RWPE2 (cell line): Measurements from ENCODE around the gene ASB3.

Experiments used
- ATAC-seq: fragments of 200-7000 bp; cut with Tn5 transposase; 3 replicates; pipeline ENCODE4 v1.9.1; 2021; ENCODE audit warnings: low read depth
- DNase-seq: peaks from one replicate; pipeline ENCODE4 v3.0.0-alpha.2; 2020; ENCODE audit warnings: low spot score
- H3K27ac ChIP-seq: fragments of 450-650 bp; 2 replicates; pipeline ENCODE4 v1.5.1; 2017; ENCODE audit warnings: mild to moderate bottlenecking; ENCODE audit not compliant: poor library complexity, severe bottlenecking
- H3K27me3 ChIP-seq: fragments of 250-450 bp; sonication (Bioruptor Pico); 2 replicates; pipeline ENCODE4 v1.5.1; 2021; ENCODE audit warnings: mild to moderate bottlenecking, moderate library complexity; ENCODE audit not compliant: insufficient read depth, poor library complexity, severe bottlenecking
- H3K36me3 ChIP-seq: fragments of 250-450 bp; sonication (Bioruptor Pico); 2 replicates; pipeline ENCODE4 v1.5.1; 2020; ENCODE audit warnings: low read depth, mild to moderate bottlenecking, moderate library complexity
- H3K4me1 ChIP-seq: fragments of 250-450 bp; sonication (Bioruptor Pico); 2 replicates; pipeline ENCODE4 v1.5.1; 2021; ENCODE audit warnings: mild to moderate bottlenecking, moderate library complexity; ENCODE audit not compliant: insufficient read depth, poor library complexity, severe bottlenecking
- H3K4me3 ChIP-seq: fragments of 250-450 bp; sonication (Bioruptor Pico); 2 replicates; pipeline ENCODE4 v1.5.1; 2021; ENCODE audit warnings: mild to moderate bottlenecking, moderate library complexity; ENCODE audit not compliant: severe bottlenecking
- H3K9me3 ChIP-seq: fragments of 250-450 bp; sonication (Bioruptor Pico); 2 replicates; pipeline ENCODE4 v1.5.1; 2021; ENCODE audit warnings: mild to moderate bottlenecking, moderate library complexity; ENCODE audit not compliant: severe bottlenecking
- TF ChIP-seq, protein P1 (sequence below): fragments of 450-650 bp; IDR thresholded peaks from one replicate; pipeline ENCODE4 v1.5.1; 2017; ENCODE audit warnings: mild to moderate bottlenecking, moderate library complexity; ENCODE audit not compliant: poor library complexity, severe bottlenecking

The ASB3 gene

DNA sequence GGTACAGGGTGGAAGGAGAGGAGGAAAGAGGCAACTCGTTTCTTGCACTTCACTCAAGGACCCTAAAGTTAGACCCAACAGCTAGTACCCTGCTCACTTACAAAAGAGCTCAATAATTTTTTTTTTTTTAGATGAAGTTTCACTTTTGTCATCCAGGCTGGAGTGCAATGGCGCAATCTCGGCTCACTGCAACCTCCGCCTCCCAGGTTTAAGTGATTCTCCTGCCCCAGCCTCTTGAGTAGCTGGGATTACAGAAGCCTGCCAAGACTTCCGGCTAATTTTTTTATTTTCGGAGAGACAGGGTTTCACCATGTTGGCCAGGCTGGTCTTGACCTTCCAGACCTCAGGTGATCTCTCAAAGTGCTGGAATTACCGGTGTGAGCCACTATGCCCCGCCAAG lies 4.1 kb downstream of the ASB3 start:
- TF ChIP-seq, protein P1, sequence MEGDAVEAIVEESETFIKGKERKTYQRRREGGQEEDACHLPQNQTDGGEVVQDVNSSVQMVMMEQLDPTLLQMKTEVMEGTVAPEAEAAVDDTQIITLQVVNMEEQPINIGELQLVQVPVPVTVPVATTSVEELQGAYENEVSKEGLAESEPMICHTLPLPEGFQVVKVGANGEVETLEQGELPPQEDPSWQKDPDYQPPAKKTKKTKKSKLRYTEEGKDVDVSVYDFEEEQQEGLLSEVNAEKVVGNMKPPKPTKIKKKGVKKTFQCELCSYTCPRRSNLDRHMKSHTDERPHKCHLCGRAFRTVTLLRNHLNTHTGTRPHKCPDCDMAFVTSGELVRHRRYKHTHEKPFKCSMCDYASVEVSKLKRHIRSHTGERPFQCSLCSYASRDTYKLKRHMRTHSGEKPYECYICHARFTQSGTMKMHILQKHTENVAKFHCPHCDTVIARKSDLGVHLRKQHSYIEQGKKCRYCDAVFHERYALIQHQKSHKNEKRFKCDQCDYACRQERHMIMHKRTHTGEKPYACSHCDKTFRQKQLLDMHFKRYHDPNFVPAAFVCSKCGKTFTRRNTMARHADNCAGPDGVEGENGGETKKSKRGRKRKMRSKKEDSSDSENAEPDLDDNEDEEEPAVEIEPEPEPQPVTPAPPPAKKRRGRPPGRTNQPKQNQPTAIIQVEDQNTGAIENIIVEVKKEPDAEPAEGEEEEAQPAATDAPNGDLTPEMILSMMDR: no peak
- ATAC-seq (no peak), DNase-seq (no peak)
- Histone ChIP-seq H3K4me3 (no peak overlapping the region), H3K4me1 (peaks cover 15% of the 10 kb centered on the region), H3K36me3 (peaks cover 19% of the 10 kb centered on the region), H3K9me3 (no peaks in the 10 kb centered on the region), H3K27me3 (no peaks in the 10 kb centered on the region), H3K27ac (no peak overlapping the region)

- Histone ChIP-seq H3K27ac (no peak overlapping the region), H3K27me3 (no peaks in the 10 kb centered on the region), H3K4me1 (peaks cover 9% of the 10 kb centered on the region), H3K36me3 (peaks cover 26% of the 10 kb centered on the region), H3K4me3 (no peak overlapping the region), H3K9me3 (no peaks in the 10 kb centered on the region)
- no peak for ATAC-seq
- no peak for DNase-seq
- TF ChIP-seq, protein P1: no peak
Observed at GRCh38 chr2:53780056-53780455, 6.7 kb downstream of the ASB3 start.

- DNase-seq (no peak), ATAC-seq (no peak)
- TF ChIP-seq, protein P1: no peak
- Histone ChIP-seq H3K4me1 (no peaks in the 10 kb centered on the region), H3K4me3 (no peak overlapping the region), H3K9me3 (no peaks in the 10 kb centered on the region), H3K27me3 (no peaks in the 10 kb centered on the region), H3K27ac (no peak overlapping the region), H3K36me3 (peaks cover 37% of the 10 kb centered on the region)
Observed at GRCh38 chr2:53778536-53779162, 8.1 kb downstream of the ASB3 start.

DNA sequence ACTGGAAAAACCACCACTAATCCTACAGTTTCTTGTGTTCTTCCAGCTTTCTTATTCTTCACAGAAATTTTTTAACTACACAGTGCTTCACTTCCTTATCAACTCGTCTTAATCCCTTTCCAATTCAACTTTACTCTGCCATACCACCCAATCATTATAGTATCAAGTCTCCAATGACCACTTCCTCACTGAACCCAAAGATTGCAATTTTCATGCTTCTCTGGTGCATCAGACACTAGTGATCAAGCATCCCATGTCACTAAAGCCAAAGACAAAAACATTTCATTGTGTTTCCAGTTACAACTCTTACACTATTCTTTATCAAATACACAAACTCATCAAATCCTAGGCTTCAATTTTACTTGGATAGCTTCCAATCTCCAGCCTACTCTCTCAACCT lies 9.6 kb downstream of the ASB3 start:
- H3K4me1 ChIP-seq: no peaks in the 10 kb centered on the region
- H3K27me3 ChIP-seq: no peaks in the 10 kb centered on the region
- no peak overlapping the region for H3K4me3 ChIP-seq
- DNase-seq (no peak), ATAC-seq (no peak)
- no peak overlapping the region for H3K27ac ChIP-seq
- H3K36me3 ChIP-seq: peaks cover 43% of the 10 kb centered on the region
- H3K9me3 ChIP-seq: no peaks in the 10 kb centered on the region
- TF ChIP-seq, protein P1: no peak

DNA sequence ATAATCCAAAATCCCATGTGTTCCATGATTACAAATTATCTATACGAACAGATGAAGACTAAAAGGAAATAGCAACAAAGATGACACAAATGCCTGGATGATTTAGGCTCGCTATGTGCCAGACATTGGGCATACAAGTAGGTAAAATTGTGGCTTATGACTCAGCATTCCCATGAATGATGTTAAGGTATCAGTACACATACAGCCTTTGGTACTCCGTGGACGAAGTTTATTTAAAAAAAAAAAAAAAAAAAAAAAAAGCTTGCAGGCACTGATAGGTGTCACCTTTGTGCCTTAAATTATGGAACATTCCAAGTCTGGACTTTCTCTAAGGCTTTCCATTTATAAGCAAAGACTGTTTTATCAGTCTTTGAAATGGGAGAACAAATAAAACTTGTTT lies 16.5 kb downstream of the ASB3 start:
- peaks cover 25% of the 10 kb centered on the region for H3K36me3 ChIP-seq
- TF ChIP-seq, protein P1: no peak
- DNase-seq (no peak), ATAC-seq (no peak)
- no peak overlapping the region for H3K27ac ChIP-seq
- H3K9me3 ChIP-seq: no peaks in the 10 kb centered on the region
- H3K4me3 ChIP-seq: no peak overlapping the region
- peaks cover 14% of the 10 kb centered on the region for H3K4me1 ChIP-seq
- no peaks in the 10 kb centered on the region for H3K27me3 ChIP-seq
